ENCODE data around the gene MEGF10.

Gene MEGF10

DNA sequence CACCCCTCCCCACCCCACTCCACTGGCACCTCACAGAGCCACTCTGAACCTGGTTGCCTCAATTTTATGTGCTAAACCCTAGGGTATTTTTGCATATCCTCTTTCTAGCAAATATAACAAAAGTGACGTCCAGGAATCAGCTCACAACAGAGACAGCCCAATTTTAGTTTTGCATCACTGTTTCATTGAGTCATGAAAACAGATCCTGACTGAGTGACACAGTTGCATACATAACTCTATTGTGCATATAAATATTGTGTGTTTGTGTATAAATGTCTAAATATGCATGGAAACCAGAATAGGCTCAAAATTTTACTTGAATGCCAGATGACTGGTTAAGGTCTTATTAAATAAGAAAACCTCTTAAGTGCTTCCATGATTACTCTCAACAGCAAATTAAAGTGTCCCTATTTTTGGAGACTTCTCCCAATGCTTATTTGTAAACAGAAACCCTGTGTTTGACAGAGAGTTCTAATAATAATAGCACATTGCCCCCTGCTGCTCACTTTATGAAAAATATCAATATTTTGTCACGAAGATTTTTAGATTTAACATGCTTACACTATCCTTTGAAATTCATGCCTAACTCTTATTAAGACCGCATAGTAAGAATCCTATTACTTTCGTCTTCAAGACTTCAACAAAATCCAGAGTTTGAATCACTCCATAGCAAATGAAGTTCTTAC, 151.3 kb downstream of the MEGF10 start:
- DNase-seq (ENCODE audit: low read depth) = peak; percentile 17

DNA sequence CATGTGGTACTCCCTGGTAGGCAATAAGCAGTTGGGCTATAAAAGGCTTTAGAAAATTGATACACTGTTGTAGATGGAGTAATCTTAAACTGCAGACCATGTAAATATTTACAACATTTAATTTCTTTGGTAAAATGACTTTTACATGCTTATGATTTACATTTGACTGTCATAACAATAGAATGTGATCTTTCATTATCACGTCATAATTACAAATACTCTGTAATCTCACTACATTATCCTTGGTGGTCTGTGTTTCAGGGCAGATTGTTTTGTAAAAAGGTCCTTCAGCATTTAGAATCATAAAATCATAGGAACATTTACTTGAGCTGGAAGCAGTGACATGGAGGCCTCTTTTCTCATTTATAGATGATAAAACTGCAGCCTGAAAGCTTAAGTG, 153.6 kb downstream of the MEGF10 start:
- DNase-seq (ENCODE audit: low read depth) = no peak

GRCh38 chr5:127445328-127445727, 154.7 kb downstream of the MEGF10 start:
- DNase-seq (ENCODE audit: low read depth) = no peak

DNA sequence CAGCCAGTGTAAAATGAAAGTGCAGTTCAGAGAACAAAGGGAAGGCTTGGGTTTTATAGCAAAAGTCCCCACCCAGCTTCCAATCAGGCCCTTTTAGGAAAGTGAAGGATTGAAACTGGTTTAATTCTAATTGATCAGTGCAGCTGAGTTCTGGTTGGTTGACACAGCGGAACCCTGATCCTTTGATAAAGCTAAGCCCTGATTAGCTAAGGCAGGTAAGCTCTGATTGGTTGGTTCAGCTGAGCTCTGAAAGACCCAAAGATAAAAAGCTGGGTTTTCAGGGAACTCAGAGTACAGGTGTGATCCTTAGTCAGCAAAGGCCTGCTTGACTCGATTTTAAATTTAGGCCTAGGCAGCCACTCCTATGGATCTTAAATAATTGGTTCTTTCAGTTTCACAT, 156.0 kb downstream of the MEGF10 start:
- DNase-seq (ENCODE audit: low read depth) = no peak

- DNase-seq (ENCODE audit: low read depth) = peak; percentile 32
These were observed 157.2 kb downstream of the MEGF10 start for GRCh38 chr5:127447827-127448226.

- DNase-seq (ENCODE audit: low read depth) = no peak
These were observed 159.4 kb downstream of the MEGF10 start for GRCh38 chr5:127450046-127450445.

- DNase-seq (ENCODE audit: low read depth) = no peak
These were observed 160.5 kb downstream of the MEGF10 start for GRCh38 chr5:127451096-127451495.

GRCh38 chr5:127452626-127453025, 162.0 kb downstream of the MEGF10 start:
- no peak for DNase-seq (ENCODE audit: low read depth)

GRCh38 chr5:127471211-127471610, 180.6 kb downstream of the MEGF10 start:
- no peak for DNase-seq (ENCODE audit: low read depth)

GRCh38 chr5:127472700-127473099, 182.1 kb downstream of the MEGF10 start:
- DNase-seq (ENCODE audit: low read depth) = no peak

GRCh38 chr5:127486471-127486870, 195.9 kb downstream of the MEGF10 start:
- no peak for DNase-seq (ENCODE audit: low read depth)

DNA sequence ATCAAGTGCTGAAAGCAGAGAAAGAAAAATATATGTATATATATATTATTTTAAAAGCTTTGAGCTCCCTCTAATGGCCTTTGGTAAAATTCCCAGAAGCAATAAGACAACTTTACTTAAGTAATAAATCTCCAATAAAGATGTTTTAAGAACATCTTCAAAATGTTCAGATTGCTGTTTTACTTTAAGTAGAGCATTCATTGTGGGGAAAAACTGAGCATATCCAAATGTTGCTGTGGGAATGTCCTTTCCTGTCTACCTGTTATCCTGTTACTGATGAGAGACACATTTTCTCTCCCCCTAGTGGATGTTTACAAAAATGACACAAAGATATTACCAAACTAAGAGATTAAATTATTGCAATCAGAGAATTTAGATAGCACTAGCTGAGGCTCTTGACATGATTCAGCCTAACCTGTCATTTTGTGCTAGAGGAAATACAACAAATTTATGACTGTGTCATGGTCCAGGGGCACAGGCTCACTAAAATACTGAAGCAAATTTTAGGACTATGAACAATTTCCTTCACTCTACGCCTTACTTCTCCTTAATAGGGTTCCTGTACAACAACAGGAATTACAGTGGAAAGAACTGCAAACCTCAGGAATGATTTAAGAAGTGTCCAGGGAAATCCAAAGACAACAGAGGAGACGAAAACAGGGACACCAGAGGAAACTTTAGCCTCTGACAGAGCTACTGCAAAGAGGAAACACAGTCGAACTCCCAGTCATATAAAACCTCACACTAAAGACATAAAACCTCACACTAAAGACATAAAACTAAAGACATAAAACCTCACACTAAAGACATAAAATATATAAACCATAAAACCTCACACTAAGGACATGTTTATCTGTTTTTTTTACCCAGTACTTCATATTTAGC, 202.5 kb downstream of the MEGF10 start:
- DNase-seq (ENCODE audit: low read depth) = peak; percentile 47

- no peak for DNase-seq (ENCODE audit: low read depth)
These were observed 208.0 kb downstream of the MEGF10 start for GRCh38 chr5:127498548-127498947.

DNA sequence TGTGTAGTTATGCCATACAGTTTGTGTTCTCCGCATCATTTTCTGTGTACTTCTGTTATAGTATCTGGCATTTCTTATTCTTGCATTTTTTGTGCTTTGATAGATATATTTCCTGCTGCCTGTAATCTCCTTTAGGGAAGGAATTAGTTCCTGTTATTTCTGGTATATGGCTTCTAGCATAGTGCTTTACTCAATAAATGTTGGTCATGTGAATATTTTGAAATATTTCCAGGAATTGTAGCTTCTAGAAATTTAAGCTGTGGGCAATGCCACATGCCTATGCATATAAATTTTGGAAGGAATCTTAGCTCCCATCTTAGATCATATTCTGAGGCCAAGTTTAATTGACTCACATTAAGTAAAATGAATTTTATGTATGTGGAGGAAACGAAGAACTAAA, 215.3 kb downstream of the MEGF10 start:
- DNase-seq (ENCODE audit: low read depth) = no peak

DNA sequence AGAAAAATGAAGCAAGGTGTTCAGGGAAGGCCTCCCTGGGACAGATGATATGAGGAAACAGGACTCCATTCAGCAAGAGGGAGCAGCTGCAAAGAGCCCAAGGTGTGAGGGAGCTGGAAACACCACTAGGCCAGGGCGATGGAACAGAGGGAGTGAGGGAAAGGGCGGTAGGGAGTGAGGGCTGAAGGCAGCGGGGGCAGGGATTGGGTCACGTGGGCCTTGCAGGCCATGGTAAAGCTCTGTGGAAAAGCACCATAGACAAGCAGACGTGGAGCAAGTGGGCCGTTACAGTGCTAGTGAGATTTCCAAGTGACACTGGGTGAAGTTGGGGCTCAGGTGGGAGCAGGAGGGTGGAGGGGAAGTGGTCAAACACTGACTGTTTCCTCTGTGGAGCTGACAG, 216.0 kb downstream of the MEGF10 start:
- no peak for DNase-seq (ENCODE audit: low read depth)

DNA sequence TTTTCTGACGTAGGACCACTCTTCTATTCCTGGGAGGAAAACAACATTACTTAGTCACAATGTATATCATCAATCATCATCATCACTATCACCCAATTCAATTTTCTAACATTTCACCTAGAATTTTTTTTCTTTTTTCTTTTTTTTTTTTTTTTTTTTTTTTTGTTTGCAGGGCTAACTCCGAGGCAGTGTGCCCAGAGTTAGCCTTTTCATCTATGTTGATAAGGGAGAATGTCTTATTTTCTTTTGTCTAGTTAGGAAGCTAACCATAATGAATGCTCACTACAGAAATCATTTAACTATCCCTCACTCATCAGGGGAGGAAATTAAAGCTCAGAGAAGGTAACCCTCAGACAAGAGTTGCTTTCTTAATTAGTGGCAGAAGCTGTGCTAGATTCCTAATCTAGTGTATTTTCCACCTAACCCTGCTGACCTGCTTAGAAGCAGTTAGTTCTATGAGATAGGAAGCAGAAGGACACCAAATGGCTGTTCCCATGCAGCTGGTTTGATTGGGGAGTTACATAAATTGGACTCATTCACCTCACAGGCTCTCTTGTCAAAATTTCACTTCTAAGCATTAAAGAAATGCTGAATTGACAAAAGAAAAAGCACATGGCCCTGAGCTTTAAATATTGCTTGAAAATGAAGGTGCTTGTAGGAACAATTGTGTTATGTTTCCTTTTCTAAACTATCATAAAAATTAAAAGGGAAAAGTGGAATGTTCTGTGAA, 218.2 kb downstream of the MEGF10 start:
- DNase-seq (ENCODE audit: low read depth) = no peak

Measured in EH (cell line).